GM23248 (cell line): ENCODE data around the gene RASGRP2.

Source experiments
- EZH2 ChIP-seq: fragments of 200-600 bp; sonication (generic); IDR thresholded peaks from 2 replicates; pipeline ENCODE4 v1.6.1; 2018; ENCODE audit warnings: antibody characterized with exemption, mild to moderate bottlenecking; ENCODE audit not compliant: insufficient read depth, poor library complexity, severe bottlenecking
- EZH2phosphoT487 ChIP-seq: fragments of 200-600 bp; sonication (generic); IDR thresholded peaks from 2 replicates; pipeline ENCODE4 v1.6.1; 2018; ENCODE audit warnings: antibody characterized with exemption, moderate library complexity, mild to moderate bottlenecking, low read depth; ENCODE audit not compliant: insufficient read depth

GRCh38 chr11:64717268-64717578, 26.7 kb downstream of the RASGRP2 start:
- no peak for TF ChIP-seq EZH2
- no peak for TF ChIP-seq EZH2phosphoT487
